HG03280 (cell line): ENCODE measurements around the gene LBR.

Experiments
- ATAC-seq: cut with Tn5 transposase; IDR thresholded peaks from one replicate; pipeline ENCODE4 v1.9.1; 2021; ENCODE audit warnings: mild to moderate bottlenecking, moderate library complexity; ENCODE audit not compliant: unreplicated experiment

Gene LBR

GRCh38 chr1:225446981-225447615, 19.3 kb upstream of the LBR start:
- no peak for ATAC-seq

DNA sequence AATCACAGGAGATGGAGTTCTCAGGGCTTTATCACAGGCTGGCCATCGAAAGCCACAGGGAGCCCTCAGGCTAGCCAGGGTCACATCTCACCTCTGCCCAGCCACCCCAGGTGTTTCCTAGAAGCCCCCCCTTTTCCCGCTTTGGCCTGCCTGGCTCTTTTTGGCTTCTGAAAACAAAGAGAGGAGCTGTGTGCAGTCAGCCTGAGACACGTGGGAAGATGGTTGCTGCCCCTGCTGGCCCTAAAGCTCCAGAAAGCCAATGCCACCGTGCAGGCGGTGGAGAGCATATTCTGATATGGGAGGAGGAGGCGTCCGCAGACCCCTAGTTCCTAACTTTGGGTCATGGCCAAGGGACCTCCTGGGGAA, 18.7 kb upstream of the LBR start:
- ATAC-seq: no peak

GRCh38 chr1:225445639-225446594, 18.1 kb upstream of the LBR start:
- no peak for ATAC-seq

- no peak for ATAC-seq
These were observed 14.3 kb upstream of the LBR start for GRCh38 chr1:225442123-225442505.

DNA sequence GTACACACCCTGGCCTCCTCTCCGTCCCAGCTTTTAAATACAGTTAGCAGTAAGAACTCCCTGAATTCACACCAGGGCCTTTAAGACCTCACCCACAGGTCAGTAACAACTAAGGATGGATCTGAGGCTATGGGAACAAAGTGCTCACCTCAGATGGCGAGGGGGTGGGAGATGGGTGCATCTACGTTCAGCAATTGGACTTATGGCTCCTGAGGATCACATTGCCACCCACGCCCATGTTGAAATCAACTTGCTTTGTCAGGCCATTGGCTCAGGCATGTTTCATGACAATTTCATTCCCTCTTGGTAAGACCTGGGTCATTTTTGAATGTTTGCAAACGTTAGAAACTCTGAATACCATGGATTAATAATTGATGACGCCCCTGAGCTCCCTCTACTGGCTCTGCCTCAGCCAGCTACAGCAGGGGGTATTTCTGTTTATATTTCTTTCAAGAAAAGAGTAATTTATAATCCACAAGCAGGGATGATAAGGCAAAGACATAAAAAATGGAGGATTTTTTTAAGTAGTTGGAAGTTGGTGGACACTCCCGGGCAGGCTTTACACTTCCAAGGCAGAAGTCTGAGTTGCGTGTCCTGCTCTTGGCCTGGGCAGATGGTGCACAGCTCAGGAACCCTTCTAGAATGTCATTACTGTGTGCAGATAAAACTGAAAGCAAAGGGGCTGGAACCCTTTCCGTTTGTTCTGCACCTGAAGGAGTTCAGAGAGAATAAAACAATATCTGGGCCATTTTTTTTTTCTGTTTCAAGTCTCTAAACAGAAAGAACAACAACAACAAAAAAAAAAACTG, 13.7 kb upstream of the LBR start:
- peak; percentile 43 for ATAC-seq

DNA sequence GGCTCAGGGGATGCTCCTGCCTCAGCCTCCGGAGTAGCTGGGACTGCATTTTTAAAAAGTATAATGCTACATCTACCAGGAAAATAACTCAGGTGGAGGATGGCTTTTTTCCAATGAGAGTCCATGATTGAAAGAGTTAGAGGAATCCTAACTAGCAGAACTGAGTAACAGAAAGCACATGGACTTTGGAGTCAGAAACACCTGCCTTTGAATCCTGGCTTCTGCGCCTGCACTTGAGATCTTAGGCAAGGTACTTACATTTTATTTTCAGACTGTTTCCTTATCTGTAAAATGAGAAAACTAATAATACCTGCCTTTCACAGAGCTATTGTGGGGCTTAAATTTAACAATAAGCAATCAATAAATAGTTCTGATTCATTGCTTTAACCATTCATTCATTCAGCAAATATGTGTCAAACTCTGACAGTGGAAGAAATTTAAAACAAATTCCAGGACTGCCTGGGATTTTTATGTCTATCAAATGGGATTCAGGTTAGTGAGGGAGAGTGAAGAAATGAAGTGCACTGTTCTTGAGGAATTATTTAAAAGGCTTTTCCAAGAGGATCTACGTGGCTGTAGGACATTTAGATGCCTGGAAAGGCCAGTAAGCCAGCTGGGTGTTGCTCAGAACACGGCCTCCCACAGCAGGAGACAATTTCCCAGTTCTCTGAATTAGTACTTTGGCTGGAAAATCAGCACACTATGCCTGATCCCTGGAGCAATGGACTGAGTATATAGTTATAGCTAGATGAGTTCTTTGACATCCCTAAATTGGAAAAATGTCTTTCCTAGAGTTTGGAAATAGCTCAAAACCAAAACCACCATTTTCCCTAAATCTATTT, 12.8 kb upstream of the LBR start:
- no peak for ATAC-seq

DNA sequence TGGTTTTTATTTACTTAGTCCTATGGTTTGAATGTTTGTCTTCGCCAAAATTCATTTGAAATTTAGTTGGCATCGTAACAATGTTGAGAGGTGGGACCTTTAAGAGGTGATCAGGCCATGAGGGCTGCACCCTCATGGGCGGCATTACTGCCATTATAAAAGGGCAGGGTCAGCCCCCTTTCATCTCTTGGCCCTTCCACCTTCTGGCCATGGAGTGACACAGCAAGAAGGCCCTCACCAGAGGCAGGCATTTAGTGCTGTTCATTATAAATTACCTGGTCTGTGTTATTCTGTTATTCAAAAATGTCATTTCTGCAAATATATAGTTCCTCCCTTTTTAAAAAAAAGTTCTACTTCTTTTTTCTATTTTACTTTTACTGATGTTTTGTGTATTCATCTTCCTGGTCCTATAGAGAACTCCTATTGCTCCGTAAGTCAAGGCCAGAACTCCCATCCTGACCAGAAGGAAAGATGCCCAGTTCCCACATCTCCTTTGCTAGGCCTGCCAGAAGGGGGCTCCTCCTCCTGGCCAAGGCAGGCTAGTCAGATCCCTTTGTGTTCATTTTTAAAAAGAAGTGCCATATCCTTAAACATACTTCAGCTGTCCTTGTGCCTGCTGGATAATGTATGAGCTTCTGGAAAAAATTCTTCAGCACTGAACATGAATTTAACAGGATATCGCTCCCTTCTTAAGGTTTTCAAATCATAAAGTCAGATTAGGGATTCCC, 10.0 kb upstream of the LBR start:
- ATAC-seq: no peak

GRCh38 chr1:225435957-225436392, 8.1 kb upstream of the LBR start:
- no peak for ATAC-seq

DNA sequence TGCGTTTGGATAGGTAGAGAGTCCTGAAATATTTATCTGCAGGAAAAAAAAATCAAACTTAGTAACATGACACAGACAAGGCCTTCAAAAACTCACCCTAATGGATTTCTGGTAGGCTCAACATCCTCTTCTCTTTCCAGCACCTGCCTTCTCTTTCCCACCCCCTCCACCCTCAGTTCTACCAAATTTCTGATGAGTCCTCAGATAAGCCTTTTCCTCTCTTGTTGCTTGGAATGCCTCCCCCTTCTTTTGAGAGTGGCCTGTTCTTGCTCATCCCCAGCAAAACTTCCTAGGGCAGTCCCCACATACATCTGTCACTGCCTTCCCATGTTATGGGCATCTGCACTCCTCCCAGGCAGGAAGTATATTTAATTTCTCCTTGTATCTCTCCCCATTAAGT, 7.6 kb upstream of the LBR start:
- ATAC-seq: no peak

GRCh38 chr1:225435076-225435475, 7.2 kb upstream of the LBR start:
- ATAC-seq: no peak

- no peak for ATAC-seq
These were observed 6.2 kb upstream of the LBR start for GRCh38 chr1:225434046-225434445.

DNA sequence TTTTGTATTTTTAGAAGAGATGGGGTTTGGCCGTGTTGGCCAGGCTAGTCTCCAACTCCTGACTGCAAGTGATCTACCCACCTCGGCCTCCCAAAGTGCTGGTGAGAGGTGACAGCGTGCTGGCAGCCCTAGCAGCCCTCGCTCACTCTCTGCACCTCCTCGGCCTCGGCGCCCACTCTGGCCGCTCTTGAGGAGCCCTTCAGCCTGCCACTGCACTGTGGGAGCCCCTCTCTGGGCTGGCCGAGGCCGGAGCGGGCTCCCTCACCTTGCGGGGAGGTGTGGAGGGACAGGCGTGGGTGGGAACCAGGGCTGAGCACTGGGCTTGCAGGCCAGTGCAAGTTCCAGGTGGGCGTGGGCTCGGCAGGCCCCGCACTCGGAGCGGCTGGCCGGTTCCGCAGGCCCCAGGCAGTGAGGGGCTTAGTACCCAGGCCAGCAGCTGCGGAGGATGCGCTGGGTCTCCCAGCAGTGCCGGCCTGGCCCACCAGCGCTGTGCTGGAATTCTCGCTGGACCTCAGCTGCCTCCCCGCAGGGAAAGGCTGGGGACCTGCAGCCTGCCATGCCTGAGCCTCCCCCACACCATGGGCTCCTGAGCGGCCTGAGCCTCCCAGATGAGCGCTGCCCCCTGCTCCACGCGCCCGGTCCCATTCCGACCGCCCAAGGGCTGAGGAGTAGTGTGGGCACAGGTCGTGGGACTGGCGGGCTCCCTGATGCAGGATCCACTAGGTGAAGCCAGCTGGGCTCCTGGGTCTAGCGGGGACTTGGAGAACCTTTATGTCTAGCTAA, 3.4 kb upstream of the LBR start:
- no peak for ATAC-seq

DNA sequence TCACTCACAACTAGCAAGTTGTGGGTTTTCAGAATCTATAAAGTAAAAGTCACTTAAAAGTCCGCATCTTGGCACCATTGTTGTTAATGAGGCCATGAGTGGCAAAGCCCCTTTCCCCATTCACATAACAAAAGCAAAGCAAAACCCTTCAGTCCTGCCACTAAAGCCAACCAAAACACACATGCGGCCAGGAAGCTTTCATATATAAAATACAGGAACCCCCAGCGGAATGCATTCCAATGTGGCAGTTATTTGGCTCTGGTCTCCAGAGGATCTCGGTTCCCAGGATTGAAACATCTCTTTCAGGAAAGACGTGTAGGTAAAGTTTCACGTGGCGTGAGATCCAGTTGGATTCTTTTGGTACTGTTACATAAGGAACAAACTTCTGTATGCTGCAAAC, 2.5 kb upstream of the LBR start:
- ATAC-seq: no peak

- no peak for ATAC-seq
These were observed 1.1 kb upstream of the LBR start for GRCh38 chr1:225428881-225429455.

- peak; percentile 91 for ATAC-seq
These were observed 436 bp upstream of the LBR start for GRCh38 chr1:225428068-225428880.

GRCh38 chr1:225426395-225427234, 1.2 kb downstream of the LBR start:
- no peak for ATAC-seq

GRCh38 chr1:225425201-225425786, 2.5 kb downstream of the LBR start:
- ATAC-seq: no peak
